Mucosa of gallbladder (tissue), 1 donor: ENCODE measurements around the gene BLNK. TPM values are rescaled to one million over a fixed set of nuclear protein-coding genes. Genes with fewer than 3 reads are reported as not detected.

Source experiments
- total RNA-seq: library from RNA; stranded (reverse); gene quantifications from one replicate; pipeline ENCODE4 v1.2.1, GENCODE V29; 2021
- donor health status: DM: no; HTN: no; CAD: no.

BLNK gene
- total RNA-seq, 1 donor from 2014 or later: 43.9 TPM

Other genes with a start within 250 kb of the BLNK start
- 4.7 TPM for gene CCNJ, start 228.0 kb downstream of the BLNK start, total RNA-seq
- gene ZNF518A, start 141.3 kb downstream of the BLNK start, total RNA-seq: 21.6 TPM
- not detected for gene DNTT, start 32.9 kb upstream of the BLNK start, total RNA-seq
- not detected for gene OPALIN, start 87.4 kb upstream of the BLNK start, total RNA-seq
- 6.7 TPM for gene TLL2, start 242.4 kb upstream of the BLNK start, total RNA-seq